ENCODE data around the gene GLG1.

GRCh38 chr16:74487634-74488495, 119.0 kb downstream of the GLG1 start:
- TF ChIP-seq MXI1 (conservative IDR thresholded peaks at IDR 0.05; ENCODE audit: poor library complexity, severe bottlenecking), result no peak
- TF ChIP-seq, protein P1, sequence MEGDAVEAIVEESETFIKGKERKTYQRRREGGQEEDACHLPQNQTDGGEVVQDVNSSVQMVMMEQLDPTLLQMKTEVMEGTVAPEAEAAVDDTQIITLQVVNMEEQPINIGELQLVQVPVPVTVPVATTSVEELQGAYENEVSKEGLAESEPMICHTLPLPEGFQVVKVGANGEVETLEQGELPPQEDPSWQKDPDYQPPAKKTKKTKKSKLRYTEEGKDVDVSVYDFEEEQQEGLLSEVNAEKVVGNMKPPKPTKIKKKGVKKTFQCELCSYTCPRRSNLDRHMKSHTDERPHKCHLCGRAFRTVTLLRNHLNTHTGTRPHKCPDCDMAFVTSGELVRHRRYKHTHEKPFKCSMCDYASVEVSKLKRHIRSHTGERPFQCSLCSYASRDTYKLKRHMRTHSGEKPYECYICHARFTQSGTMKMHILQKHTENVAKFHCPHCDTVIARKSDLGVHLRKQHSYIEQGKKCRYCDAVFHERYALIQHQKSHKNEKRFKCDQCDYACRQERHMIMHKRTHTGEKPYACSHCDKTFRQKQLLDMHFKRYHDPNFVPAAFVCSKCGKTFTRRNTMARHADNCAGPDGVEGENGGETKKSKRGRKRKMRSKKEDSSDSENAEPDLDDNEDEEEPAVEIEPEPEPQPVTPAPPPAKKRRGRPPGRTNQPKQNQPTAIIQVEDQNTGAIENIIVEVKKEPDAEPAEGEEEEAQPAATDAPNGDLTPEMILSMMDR (IDR thresholded peaks at IDR 0.05; ENCODE audit: poor library complexity, severe bottlenecking), result no peak

Data from neural cell (in vitro differentiated cells).